T47D (cell line): ENCODE measurements around the gene CLEC4E.
"Not testable (repeated sequence)": the region's sequence is repeated elsewhere in the genome, so short reads cannot be mapped to it uniquely, and the experiment has no call there.

Experiments
- DNase-seq, 2 experiments: peaks; one replicate each; pipeline versions ENCODE4 v3.0.0 to v3.0.0-alpha.2; 2011 to 2012; ENCODE audit warnings: low read depth in 1 of 2, low spot score in 1 of 2
- JUND ChIP-seq: IDR thresholded peaks from 2 replicates; pipeline ENCODE4 v1.6.1; 2012; ENCODE audit warnings: low read depth
- in situ Hi-C: cut with HindIII; loops from 2 replicates; pipeline ENCODE4 v1.10.0; 2016; ENCODE audit warnings: low sequenced_read_pairs, low pct_unique_long_range_greater_than_20kb

CLEC4E gene

GRCh38 chr12:8517971-8518370 is 22.7 kb downstream of the CLEC4E start:
- DNase-seq: no peak
- in situ Hi-C loops: no loop called here
- TF ChIP-seq JUND: no peak

GRCh38 chr12:8513256-8513655 is 27.4 kb downstream of the CLEC4E start, which contains the start of gene CLEC4D:
Gene CLEC4D (plus strand): TSS chr12:8513503. CDS start chr12:8513733, 230 bp downstream.
- DNase-seq: no peak
- in situ Hi-C loops: no loop called here
- TF ChIP-seq JUND: no peak

GRCh38 chr12:8508910-8509841 is 31.5 kb downstream of the CLEC4E start:
- TF ChIP-seq JUND: no peak
- no peak for DNase-seq
- in situ Hi-C loops: no loop called here

- TF ChIP-seq JUND: no peak
- no peak for DNase-seq
- in situ Hi-C loops: no loop called here
Observed at GRCh38 chr12:8508223-8508622, 32.5 kb downstream of the CLEC4E start.

GRCh38 chr12:8507596-8507995 is 33.1 kb downstream of the CLEC4E start:
- in situ Hi-C loops: no loop called here
- DNase-seq: no peak
- TF ChIP-seq JUND: no peak

- TF ChIP-seq JUND: no peak
- no peak for DNase-seq
- in situ Hi-C loops: no loop called here
Observed at GRCh38 chr12:8504351-8504750, 36.4 kb downstream of the CLEC4E start.

GRCh38 chr12:8501720-8502119 is 39.0 kb downstream of the CLEC4E start:
- no peak for TF ChIP-seq JUND
- in situ Hi-C loops: no loop called here
- no peak for DNase-seq

GRCh38 chr12:8499616-8500015 is 41.1 kb downstream of the CLEC4E start:
- no peak for DNase-seq
- in situ Hi-C loops: no loop called here
- TF ChIP-seq JUND: no peak

GRCh38 chr12:8496074-8496473 is 44.6 kb downstream of the CLEC4E start:
- in situ Hi-C loops, DNase-seq: not testable (repeated sequence)

- DNase-seq, in situ Hi-C loops: not testable (repeated sequence)
Observed at GRCh38 chr12:8495671-8496070, 45.0 kb downstream of the CLEC4E start.

GRCh38 chr12:8493084-8493483 is 47.6 kb downstream of the CLEC4E start:
- no peak for TF ChIP-seq JUND
- in situ Hi-C loops: no loop called here
- no peak for DNase-seq

GRCh38 chr12:8491646-8492530 is 48.8 kb downstream of the CLEC4E start:
- in situ Hi-C loops: no loop called here
- no peak for DNase-seq
- no peak for TF ChIP-seq JUND
